ENCODE data around the gene PPP1R1A.

The PPP1R1A gene

DNA sequence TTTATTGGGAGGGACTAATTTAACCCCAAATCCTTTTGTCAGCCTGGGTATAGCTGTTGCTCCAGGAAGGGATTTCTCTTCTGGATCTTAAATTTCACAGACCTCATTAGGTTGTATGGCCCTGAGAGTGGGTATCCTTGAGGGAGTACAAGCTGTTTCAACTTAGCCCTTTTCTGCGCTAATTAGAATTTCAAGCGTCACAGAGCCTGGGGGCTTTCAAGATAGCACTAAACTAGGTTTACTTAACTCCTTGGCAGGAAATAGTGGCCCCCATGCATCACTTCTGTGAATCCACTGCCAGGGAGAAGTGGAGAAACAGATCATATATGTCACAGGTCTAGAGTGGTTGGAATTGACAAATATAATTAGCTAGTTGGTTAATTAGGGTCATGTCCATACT, 44.9 kb downstream of the PPP1R1A start:
- no peak for DNase-seq (ENCODE audit: low read depth, low spot score)

DNA sequence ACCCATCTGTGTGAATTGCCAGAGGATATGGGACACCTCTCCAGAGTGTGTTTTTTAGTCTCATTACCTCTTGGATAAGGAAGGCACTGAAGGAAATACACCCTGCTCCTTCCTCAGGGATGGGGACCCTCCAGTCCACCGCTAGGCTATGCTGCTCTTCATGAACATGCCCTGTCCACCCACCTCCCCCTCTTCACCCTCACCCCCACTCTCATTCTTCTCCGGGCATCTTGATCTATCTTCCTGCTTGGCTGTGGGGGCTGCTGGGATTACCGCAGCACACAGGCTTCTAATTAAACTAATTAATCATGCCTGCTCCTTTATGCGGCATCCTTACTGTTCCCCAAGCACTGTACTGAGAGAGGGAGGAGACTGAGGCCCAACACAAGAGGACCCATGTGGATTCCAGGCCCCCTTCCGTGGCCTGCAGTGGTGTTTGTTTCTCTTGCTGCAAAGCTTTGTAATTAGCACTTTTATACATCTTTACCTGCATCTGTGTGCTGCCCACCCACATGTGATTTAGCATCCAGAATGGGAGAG, 46.6 kb downstream of the PPP1R1A start:
- DNase-seq (ENCODE audit: low read depth, low spot score): no peak
- no peak overlapping the region for H3K27ac ChIP-seq

More for the DNA sequence above, 44.9 kb downstream of the PPP1R1A start:
- no peak overlapping the region for H3K27ac ChIP-seq

DNA sequence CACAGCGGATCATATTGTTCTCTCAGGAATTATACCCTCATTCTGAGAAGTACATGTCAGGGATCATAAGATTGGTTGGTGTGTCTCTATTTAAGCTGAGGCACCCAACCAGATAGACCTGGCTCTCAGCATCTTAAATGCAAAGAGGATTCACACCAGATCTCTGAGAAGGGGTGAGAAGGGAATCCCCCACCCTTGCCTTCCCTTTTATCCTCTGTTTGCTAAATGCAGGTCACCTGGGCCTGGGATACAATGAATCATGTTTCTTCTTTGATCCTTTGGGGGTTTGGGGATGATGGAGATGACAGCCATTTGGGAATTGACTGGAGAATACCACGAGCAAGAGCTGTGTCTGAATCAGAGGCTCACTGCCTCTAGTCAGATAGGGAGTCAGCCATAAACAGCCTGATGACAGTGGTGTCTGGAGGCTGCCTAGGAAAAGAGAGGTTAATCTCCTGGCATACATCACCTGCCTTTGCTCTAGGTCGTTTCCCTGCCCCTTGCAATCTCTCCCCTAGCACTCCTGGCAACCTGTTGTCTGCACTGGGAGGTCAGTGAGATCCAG, 50.2 kb downstream of the PPP1R1A start:
- H3K27ac ChIP-seq: no peak overlapping the region
- DNase-seq (ENCODE audit: low read depth, low spot score): no peak

GRCh38 chr12:54535474-54535873, 53.0 kb downstream of the PPP1R1A start:
- no peak overlapping the region for H3K27ac ChIP-seq
- no peak for DNase-seq (ENCODE audit: low read depth, low spot score)

DNA sequence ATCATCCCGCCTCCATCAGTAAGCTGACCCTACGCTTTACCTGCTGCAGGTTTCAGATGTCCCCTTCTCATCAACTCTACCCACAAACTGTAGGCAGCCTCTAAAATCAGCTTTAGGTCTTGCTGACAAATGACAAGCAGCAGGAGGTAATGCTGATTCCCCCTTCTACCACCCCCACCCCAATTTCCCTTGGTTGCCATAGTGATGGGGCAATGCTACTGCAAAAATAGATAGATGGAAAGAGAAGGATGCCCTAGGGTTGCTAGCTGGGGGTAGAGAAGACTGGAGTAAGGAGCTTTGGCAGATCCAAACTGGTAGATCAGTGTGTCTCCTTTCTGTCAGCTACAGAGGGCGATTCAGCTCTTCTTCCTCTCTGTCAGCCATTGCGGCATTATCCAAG, 58.9 kb downstream of the PPP1R1A start:
- H3K27ac ChIP-seq: no peak overlapping the region
- DNase-seq (ENCODE audit: low read depth, low spot score): no peak

All from epithelial cell of prostate (primary cell).